CD4-positive, alpha-beta T cell treated with Interleukin-17A for 4 hours (primary cell): ENCODE measurements around the gene TIPIN.
"Not testable (repeated sequence)": the region's sequence is repeated elsewhere in the genome, so short reads cannot be mapped to it uniquely, and the experiment has no call there.

Experiments used
- DNase-seq: peaks from one replicate; pipeline ENCODE4 v3.0.0-alpha.2; 2020; ENCODE audit warnings: mixed read lengths

TIPIN gene, protein sequence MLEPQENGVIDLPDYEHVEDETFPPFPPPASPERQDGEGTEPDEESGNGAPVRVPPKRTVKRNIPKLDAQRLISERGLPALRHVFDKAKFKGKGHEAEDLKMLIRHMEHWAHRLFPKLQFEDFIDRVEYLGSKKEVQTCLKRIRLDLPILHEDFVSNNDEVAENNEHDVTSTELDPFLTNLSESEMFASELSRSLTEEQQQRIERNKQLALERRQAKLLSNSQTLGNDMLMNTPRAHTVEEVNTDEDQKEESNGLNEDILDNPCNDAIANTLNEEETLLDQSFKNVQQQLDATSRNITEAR

DNA sequence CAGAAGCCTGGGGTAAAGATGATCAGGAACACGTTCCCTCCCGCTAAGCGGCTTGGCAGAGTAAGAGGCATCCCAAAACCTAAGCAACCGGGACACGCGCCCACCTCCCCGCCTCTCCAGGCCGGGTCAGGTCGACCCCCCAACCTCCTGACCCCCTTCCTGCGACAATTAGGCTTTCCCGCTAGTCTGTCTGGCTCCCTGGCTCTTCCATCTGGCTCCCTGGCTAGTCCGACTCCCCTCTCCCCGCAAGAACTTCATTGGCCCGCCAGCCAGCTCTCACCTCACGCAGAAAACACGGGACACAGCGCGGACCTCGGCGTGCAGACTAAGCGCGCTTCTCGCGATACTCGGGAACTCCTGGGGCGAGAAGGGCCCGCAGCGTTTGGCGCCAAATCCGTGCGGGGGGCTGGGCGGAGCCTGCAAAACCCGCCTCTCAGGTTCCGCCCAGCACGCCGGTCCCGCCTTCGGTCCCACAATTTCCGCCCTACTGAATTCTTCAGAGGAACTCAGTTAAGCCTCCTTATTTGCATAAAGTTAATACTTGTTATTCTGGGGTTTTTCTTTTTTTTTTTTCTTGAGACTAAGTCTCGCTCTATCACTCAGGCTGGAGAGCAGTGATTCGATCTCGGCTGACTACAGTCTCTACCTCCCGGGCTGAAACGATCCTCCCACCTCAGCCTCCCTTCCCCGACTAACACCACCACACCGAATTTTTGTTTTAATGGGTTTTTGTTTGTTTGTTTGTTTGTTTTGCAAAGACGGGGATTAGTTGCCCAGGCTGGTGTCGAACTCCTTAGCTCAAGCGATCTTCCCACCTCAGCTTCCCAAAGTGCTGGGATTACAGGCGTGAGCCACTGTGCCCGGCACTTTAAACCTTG is at the start of gene TIPIN:
Gene TIPIN (minus strand): TSS at position 327 of the 878 bp plus-strand sequence. CDS start 3,738 bp downstream, outside the sequence.
- peak; percentile 97 for DNase-seq

GRCh38 chr15:66405615-66406014 is 49.1 kb upstream of the TIPIN start:
- DNase-seq, result no peak

DNA sequence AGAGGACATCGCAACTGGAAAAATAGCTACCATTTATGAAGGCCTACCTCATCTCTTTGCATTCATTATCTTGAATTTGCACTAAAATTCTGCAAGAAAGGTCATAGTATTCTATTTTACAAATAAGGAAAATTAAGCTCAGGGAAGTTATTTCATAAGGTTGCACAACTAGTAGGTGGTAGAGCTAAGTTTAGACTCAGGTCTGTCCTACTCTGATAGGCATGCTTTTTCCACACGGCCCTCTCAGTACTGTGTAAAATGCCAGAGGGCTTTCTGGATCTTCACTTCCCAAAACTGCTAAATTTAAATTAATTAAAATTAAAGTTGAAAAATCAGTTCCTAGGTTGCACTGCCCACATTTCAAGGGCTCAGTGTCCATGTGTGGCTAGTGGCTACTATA is 48.5 kb upstream of the TIPIN start:
- no peak for DNase-seq

DNA sequence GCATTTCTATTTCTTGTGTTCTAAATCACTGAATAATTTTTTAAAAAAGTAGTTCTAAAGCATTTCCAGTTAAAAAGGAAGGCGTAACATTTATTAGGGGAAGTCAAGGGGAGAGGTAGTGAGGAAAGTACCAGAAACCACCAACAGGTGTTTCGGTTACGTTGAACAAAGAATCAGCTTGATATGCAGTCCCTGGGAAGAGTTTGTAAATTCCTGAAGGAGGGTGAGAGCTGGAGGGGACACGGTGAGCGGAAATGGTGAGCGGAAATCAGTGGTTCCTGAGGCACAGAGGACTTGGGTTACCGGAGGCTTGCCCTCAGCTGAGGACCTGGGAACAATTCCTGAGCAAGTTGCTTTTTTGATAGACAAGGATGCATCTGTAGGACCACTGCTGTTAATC is 48.0 kb upstream of the TIPIN start:
- DNase-seq, result no peak

GRCh38 chr15:66404122-66404521 is 47.6 kb upstream of the TIPIN start:
- DNase-seq, result no peak

DNA sequence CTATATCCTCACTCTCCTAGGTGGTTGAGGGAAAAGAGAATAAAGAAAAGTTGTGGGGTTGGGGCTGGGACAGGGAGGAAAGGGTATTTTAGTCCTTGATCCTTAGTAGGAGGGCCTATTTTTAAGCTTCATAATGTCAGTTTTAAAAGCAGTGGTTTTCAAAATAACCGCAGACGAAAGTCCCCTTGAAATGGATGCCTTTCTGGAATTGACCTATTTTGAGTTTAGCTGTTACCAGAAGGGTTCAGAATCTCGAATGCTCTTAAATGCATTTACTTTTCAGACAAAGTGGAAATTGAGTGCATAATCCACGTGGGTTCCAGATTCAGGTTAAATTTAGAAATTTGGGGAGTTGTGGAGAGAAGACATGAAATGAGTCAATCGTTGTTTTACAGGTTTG is 46.8 kb upstream of the TIPIN start:
- DNase-seq, result no peak

- DNase-seq, result no peak
These were observed 46.3 kb upstream of the TIPIN start for GRCh38 chr15:66402761-66403284.

- peak; percentile 38 for DNase-seq
These were observed 44.9 kb upstream of the TIPIN start for GRCh38 chr15:66401130-66402021.

- DNase-seq, result no peak
These were observed 43.9 kb upstream of the TIPIN start for GRCh38 chr15:66400351-66400774.

DNA sequence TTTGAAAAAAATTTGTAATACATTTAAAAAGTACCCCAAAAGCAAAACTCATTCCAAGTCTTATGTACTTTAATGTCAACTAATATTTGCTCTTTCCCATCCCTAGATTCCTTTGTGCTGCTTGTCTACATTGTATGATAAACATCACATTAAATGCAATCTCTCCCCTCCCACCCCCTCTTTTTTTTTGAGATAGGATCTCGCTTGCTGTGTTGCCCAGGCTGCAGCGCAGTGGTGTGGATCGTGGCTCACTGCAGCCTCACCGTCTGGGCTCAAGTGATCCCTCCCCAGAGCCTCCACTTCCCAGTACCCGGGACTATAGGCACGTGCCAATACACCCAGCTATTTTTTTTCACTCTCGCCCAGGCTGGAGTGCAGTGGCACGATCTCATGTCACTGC is 42.8 kb upstream of the TIPIN start:
- no peak for DNase-seq

DNA sequence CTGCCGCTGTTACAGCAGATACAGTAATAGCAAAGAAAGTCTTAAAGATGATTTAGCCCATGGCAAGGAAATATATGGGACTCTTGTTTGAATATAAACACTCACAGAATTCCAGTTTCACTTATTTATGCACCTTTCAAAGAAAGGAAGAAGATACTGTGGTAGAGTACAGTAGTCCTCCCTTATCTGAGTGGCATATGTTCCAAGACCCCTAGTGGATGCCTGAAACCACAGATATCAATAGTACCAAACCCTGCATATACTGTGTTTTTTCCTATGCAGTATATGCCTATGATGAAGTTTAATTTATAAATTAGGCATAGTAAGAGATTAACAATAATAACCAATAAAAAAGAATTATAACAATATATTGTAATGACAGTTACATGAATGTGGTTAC is 38.4 kb upstream of the TIPIN start:
- no peak for DNase-seq

DNA sequence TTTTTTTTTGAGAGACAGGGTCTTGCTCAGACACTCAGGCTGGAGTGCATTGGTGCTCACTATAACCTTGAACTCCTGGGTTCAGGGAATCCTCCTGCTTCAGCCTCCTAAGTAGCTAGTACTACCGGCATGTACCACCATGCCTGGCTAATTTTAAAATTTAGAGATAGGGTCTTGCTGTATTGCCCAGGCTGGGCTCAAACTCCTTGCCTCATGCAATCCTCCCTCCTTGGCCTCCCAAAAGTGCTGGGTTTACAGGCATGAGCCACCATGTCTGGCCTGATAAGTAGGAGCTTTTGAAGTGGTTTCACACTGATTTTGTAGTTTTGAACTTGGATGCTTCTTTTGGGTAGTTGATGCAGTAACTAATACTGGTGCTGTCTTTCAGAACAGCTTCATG is 38.0 kb upstream of the TIPIN start:
- no peak for DNase-seq

- DNase-seq, result not testable (repeated sequence)
These were observed 36.6 kb upstream of the TIPIN start for GRCh38 chr15:66393037-66393436.

DNA sequence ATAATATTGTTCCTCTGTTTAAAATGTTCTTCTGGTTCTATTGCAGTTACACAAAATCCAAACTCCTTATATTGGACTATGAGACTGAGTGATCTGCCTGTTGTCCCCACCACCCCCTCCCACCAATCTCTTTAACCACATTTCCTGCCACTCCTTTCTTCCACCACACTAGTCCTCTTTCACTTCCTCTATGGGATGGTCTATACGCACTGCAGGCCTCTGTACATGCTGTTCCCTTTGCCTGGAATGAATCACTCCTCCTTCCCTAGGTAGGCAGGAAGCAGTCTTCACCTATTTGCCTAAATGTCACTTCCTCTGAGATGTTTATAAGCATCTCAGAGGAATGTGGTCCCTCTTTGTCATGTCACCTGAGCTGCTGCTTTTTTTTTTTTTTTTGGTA is 34.2 kb upstream of the TIPIN start:
- peak; percentile 44 for DNase-seq

GRCh38 chr15:66389859-66390381 is 33.4 kb upstream of the TIPIN start:
- DNase-seq, result no peak

GRCh38 chr15:66389098-66389858 is 32.8 kb upstream of the TIPIN start:
- no peak for DNase-seq

- no peak for DNase-seq
These were observed 32.1 kb upstream of the TIPIN start for GRCh38 chr15:66388576-66388975.

DNA sequence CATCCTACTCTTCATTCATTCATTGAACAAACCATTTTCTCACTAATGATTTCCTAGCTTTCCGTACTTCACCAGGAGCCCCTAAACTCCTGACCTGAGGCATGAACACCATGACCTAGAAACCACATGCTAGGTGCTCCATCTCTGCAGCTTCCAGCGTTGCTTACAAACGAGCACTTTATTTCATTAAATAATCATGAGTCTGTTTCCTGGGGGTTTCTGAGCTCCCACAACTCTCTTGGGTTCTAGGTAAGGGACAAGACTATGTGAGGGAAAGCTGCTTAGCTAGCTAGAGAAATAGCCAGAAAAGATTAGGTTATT is 31.5 kb upstream of the TIPIN start:
- no peak for DNase-seq

DNA sequence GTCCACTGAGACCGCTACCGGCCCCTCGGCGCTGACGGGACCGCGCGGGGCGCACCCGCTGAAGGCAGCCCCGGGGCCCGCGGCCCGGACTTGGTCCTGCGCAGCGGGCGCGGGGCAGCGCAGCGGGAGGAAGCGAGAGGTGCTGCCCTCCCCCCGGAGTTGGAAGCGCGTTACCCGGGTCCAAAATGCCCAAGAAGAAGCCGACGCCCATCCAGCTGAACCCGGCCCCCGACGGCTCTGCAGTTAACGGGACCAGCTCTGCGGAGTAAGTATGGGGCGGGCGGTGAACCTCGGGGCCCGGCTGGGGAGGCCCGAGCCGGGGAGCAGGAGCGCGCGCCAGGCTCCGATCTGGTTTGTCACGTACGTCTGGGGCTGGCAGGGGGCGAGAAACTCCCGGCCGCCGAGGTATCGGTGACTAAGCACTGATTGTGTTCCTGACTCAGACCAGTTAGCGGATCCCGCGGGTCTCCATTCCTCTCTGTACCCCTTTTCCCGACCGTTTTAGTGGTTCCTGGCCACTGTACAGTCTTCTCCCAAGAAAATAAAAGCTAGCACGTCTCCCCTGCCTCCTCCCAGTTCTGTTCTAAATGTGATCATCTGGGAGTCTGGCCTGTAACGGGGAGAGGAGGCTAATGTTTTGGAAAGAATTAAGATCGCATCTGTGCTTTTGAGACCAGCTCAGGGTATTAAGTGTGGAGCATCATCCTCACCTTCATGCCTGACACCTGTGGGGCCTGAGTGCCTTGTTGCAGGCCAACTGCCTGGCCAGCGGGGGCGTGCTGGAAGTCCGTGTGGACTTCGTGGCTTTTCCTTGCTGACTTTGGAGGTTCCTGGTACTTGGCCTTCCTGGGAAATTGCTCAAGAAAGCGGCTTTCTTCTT is 30.9 kb upstream of the TIPIN start:
- peak; percentile 84 for DNase-seq

DNA sequence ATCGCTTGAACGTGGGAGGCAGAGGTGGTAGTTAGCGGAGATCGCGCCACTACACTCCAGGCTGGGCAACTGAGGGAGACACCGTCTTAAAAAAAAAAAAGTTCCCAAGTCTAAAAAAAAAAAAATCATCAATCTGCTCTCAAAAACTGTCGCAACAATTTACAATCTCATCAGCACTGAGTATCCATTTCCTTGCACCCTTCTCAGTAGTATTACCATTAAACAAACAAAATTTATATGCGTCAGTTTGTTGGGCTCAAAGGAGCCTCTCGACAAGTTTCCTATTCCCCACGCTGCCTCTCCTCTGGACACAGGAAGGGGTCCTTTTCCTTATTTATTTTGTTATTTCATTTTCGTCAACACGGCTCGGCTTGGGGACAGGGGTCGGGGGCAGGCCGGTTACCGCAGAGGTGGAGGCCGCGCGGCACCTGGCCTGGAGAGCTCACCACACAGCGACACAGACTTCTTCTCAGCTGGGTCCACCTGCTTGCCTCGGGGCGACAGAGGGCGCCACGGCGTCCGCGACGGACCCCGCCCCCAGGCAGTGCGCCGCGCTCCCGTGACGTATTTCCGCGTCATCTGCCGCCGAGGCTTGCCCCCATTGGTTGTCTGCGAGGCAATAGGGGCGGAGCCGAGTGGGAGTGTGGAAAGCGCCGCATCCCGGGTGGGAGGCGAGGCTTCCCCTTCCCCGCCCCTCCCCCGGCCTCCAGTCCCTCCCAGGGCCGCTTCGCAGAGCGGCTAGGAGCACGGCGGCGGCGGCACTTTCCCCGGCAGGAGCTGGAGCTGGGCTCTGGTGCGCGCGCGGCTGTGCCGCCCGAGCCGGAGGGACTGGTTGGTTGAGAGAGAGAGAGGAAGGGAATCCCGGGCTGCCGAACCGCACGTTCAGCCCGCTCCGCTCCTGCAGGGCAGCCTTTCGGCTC is 30.0 kb upstream of the TIPIN start, which contains the start of gene MAP2K1:
Gene MAP2K1 (plus strand): TSS at position 709 of the 920 bp plus-strand sequence. CDS start 436 bp downstream, outside the sequence.
- DNase-seq, result peak; percentile 99
